ENCODE measurements around the gene DRC1.

GRCh38 chr2:26428846-26429245 lies 27.1 kb downstream of the DRC1 start:
- TF ChIP-seq POLR2A (IDR thresholded peaks at IDR 0.05; ENCODE audit: low read depth, low read length) (no peak), POLR2AphosphoS5 (IDR thresholded peaks at IDR 0.05; ENCODE audit: low read depth, low read length) (no peak), TAF1 (IDR thresholded peaks at IDR 0.05; ENCODE audit: low read depth, low read length) (no peak), SPI1 (IDR thresholded peaks at IDR 0.05; ENCODE audit: low read depth, low read length) (no peak), PAX5 (IDR thresholded peaks at IDR 0.05; ENCODE audit: insufficient read depth, low read length, severe bottlenecking) (no peak)
